Suprapubic skin (tissue), 4 donors: ENCODE data around the gene ITPKB. TPM values are rescaled to one million over a fixed set of nuclear protein-coding genes. Genes with fewer than 3 reads are reported as not detected.

ENCODE experiments used
- DNase-seq, 2 donors: peaks; one replicate each; pipeline ENCODE4 v3.0.0-alpha.2; 2019; ENCODE audit warnings: low spot score in 2 of 2
- H3K27ac ChIP-seq: fragments of 200-600 bp; sonication (generic); one replicate; pipeline ENCODE4 v1.5.1; 2019
- H3K27me3 ChIP-seq: fragments of 200-600 bp; sonication (generic); one replicate; pipeline ENCODE4 v1.5.1; 2019
- H3K36me3 ChIP-seq: fragments of 200-600 bp; sonication (generic); one replicate; pipeline ENCODE4 v1.5.1; 2019
- H3K4me1 ChIP-seq: fragments of 200-600 bp; sonication (generic); one replicate; pipeline ENCODE4 v1.5.1; 2019
- H3K4me3 ChIP-seq: fragments of 200-600 bp; sonication (generic); one replicate; pipeline ENCODE4 v1.5.1; 2019; ENCODE audit warnings: mild to moderate bottlenecking
- H3K9me3 ChIP-seq: fragments of 200-600 bp; sonication (generic); one replicate; pipeline ENCODE4 v1.5.1; 2019
- EP300 ChIP-seq: sonication (generic); formaldehyde crosslinking; IDR thresholded peaks from one replicate; pipeline ENCODE4 v1.6.1; 2017; ENCODE audit warnings: antibody characterized with exemption
- POLR2A ChIP-seq, 2 donors: fragments of 450-650 bp; IDR thresholded peaks; one replicate each; pipeline ENCODE4 v1.6.1; 2017; ENCODE audit warnings: antibody characterized with exemption in 2 of 2, mild to moderate bottlenecking in 2 of 2, moderate library complexity in 2 of 2
- POLR2AphosphoS5 ChIP-seq, 3 donors: sonication (generic); formaldehyde crosslinking; IDR thresholded peaks; one replicate each; pipeline ENCODE4 v1.6.1; 2017; ENCODE audit warnings: antibody characterized with exemption in 3 of 3
- WGBS: methylation state at CpG from one replicate; pipeline ENCODE4 v1.1.5; 2018; 5-methylcytosine and 5-hydroxymethylcytosine counted together
- total RNA-seq, 4 donors: library from RNA; depleted of rRNA; stranded (reverse); fragments of >200 nt; gene quantifications; one replicate each; pipeline ENCODE4 v1.1.0, GENCODE V29; 2016
- TF ChIP-seq, protein P1 (sequence below), 2 donors: fragments of 200-600 bp in 1 of 2; fragments of 450-650 bp in 1 of 2; sonication (generic) in 1 of 2; IDR thresholded peaks; one replicate each; pipeline ENCODE4 v1.5.1; 2016 to 2019; ENCODE audit warnings: antibody characterized with exemption in 2 of 2, mild to moderate bottlenecking in 1 of 2, moderate library complexity in 1 of 2

ITPKB gene
- total RNA-seq, 4 donors from 2014 or later: 31.0 to 39.0 (median 35.3) TPM

DNA sequence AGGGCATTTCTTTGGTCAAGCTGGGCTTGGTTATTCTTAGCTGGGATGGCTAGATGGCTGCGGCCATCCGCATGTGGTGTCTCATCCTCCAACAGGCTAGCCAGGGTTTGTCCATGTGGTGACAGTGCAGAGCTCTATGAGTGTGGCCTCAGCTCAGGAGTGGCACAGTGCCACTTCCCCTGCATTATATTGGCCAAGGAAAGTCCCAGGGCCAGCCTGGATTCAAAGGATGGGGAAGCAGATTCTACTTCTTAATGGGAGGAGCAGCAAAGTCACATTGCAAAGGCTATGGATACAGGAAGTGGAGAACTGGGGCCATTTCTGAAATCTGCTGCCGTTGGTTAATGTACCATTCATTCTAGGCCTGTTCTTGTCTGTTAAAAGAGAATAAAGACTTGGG is 156.1 kb downstream of the ITPKB start:
- Histone ChIP-seq H3K27me3 (no peaks in the 10 kb centered on the region), H3K9me3 (no peaks in the 10 kb centered on the region), H3K4me1 (no peaks in the 10 kb centered on the region), H3K4me3 (no peak overlapping the region), H3K27ac (no peak overlapping the region), H3K36me3 (no peaks in the 10 kb centered on the region)
- WGBS: 88% methylated on average over 1 of the region's 3 CpGs
- no peak for DNase-seq
- no peak for TF ChIP-seq POLR2AphosphoS5 (IDR thresholded peaks at IDR 0.05)
- no peak for TF ChIP-seq EP300
- no peak for TF ChIP-seq POLR2A (IDR thresholded peaks at IDR 0.05)
- TF ChIP-seq, protein P1, sequence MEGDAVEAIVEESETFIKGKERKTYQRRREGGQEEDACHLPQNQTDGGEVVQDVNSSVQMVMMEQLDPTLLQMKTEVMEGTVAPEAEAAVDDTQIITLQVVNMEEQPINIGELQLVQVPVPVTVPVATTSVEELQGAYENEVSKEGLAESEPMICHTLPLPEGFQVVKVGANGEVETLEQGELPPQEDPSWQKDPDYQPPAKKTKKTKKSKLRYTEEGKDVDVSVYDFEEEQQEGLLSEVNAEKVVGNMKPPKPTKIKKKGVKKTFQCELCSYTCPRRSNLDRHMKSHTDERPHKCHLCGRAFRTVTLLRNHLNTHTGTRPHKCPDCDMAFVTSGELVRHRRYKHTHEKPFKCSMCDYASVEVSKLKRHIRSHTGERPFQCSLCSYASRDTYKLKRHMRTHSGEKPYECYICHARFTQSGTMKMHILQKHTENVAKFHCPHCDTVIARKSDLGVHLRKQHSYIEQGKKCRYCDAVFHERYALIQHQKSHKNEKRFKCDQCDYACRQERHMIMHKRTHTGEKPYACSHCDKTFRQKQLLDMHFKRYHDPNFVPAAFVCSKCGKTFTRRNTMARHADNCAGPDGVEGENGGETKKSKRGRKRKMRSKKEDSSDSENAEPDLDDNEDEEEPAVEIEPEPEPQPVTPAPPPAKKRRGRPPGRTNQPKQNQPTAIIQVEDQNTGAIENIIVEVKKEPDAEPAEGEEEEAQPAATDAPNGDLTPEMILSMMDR (IDR thresholded peaks at IDR 0.05): no peak

Other genes starting within 250 kb of the ITPKB start
- 1 to 10 TPM; 1.6 to 5.9 (median 2.0) TPM for gene STUM, start 190.5 kb downstream of the ITPKB start, total RNA-seq
- gene PSEN2, start 131.3 kb upstream of the ITPKB start, total RNA-seq: 10 to 100 TPM; 14.9 to 28.5 (median 20.2) TPM
- gene COQ8A, start 201.0 kb upstream of the ITPKB start, total RNA-seq: 100 to 1,000 TPM in 1 of 4 donors, 10 to 100 TPM in 3; 41.9 to 113 (median 59.8) TPM